Ovary (tissue), 3 donors: ENCODE measurements around the gene SOCS1.

Experiments
- EP300 ChIP-seq: sonication (generic); formaldehyde crosslinking; IDR thresholded peaks from one replicate; pipeline ENCODE4 v1.6.1; 2017; ENCODE audit warnings: antibody characterized with exemption
- POLR2A ChIP-seq: fragments of 450-650 bp; IDR thresholded peaks from one replicate; pipeline ENCODE4 v1.6.1; 2017; ENCODE audit warnings: antibody characterized with exemption, mild to moderate bottlenecking, moderate library complexity
- TF ChIP-seq, protein P1 (sequence below), 3 donors: fragments of 450-650 bp in 2 of 3; fragments of 200-600 bp in 1 of 3; IDR thresholded peaks; one replicate each; pipeline versions ENCODE4 v1.5.1 to v1.8.0; 2016 to 2022; ENCODE audit warnings: antibody characterized with exemption in 3 of 3, mild to moderate bottlenecking in 1 of 3
- donor health status: DM: no; HTN: no; CAD: no.

DNA sequence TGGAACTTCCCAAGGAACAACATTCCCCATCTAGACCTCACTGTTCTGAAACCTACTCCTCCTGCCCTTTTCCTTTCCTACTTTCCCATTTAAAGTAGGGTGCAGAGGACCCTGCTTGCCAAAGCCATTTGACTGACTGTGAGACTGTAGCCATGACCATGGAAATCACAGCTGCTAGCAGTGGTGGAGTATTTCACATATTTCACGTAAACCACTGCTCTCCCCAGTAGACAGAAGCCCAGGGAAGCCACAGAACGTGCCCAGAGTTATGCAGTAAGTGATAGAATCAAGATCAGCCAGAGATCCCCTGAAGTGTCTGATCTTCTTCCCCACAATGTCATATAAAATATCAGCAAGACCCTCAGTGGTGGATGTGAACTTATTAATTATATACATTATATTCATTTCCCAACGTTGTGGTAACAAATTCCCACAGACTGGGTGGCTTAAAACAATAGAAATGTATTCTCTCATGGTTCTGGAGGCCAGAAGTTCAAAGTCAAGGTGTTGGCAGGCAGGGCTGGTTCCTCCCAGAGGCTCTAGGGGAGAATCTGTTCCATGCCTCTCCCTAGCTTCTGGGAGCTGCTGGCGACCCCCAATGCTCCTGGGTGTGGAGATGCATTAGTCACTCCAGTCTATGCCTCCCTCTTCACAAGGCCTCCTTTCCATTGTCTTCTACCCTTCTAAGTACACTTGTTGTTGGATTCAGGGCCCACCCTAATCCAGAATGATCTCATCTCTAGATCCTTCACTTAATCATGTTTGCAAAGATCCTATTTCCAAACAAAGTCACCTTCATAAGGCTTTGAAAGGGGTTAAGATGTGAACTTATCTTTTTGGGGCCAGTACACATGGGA lies 45.9 kb upstream of the SOCS1 start:
- TF ChIP-seq POLR2A (no peak), EP300 (no peak)
- TF ChIP-seq, protein P1, sequence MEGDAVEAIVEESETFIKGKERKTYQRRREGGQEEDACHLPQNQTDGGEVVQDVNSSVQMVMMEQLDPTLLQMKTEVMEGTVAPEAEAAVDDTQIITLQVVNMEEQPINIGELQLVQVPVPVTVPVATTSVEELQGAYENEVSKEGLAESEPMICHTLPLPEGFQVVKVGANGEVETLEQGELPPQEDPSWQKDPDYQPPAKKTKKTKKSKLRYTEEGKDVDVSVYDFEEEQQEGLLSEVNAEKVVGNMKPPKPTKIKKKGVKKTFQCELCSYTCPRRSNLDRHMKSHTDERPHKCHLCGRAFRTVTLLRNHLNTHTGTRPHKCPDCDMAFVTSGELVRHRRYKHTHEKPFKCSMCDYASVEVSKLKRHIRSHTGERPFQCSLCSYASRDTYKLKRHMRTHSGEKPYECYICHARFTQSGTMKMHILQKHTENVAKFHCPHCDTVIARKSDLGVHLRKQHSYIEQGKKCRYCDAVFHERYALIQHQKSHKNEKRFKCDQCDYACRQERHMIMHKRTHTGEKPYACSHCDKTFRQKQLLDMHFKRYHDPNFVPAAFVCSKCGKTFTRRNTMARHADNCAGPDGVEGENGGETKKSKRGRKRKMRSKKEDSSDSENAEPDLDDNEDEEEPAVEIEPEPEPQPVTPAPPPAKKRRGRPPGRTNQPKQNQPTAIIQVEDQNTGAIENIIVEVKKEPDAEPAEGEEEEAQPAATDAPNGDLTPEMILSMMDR (IDR thresholded peaks at IDR 0.05): no peak
